Adrenal gland (tissue), 12 donors: ENCODE data around the gene DOK3. TPM values are rescaled to one million over a fixed set of nuclear protein-coding genes. Genes with fewer than 3 reads are reported as not detected.
A peak's percentile ranks its signal among the peaks of the same experiment; 100 is the strongest.

ENCODE experiments used
- DNase-seq, 7 donors: peaks; one replicate each; pipeline ENCODE4 v3.0.0-alpha.2; 2019 to 2020
- H3K27ac ChIP-seq, 5 donors: fragments of 200-600 bp; sonication (generic) in 4 of 5; 1 replicate in 3 of 5; 2 replicates in 2 of 5; pipeline versions ENCODE4 v1.5.1 to v1.8.0; 2016 to 2020; ENCODE audit warnings: mild to moderate bottlenecking in 1 of 5
- H3K27me3 ChIP-seq: fragments of 200-600 bp; 2 replicates; pipeline ENCODE4 v1.8.0; 2021
- H3K36me3 ChIP-seq, 2 donors: fragments of 200-600 bp; replicated peaks in 1 of 2; 1 replicate in 1 of 2; 2 replicates in 1 of 2; pipeline versions ENCODE4 v1.5.1 to v1.8.0; 2018 to 2022
- H3K4me1 ChIP-seq, 2 donors: fragments of 200-600 bp; replicated peaks in 1 of 2; 1 replicate in 1 of 2; 2 replicates in 1 of 2; pipeline versions ENCODE4 v1.5.1 to v1.8.0; 2018 to 2021
- H3K4me3 ChIP-seq, 4 donors: fragments of 200-600 bp; sonication (generic) in 3 of 4; one replicate each; pipeline ENCODE4 v1.5.1; 2016 to 2018
- H3K9me3 ChIP-seq, 3 donors: fragments of 200-600 bp; sonication (generic) in 1 of 3; replicated peaks in 1 of 3; 1 replicate in 2 of 3; 2 replicates in 1 of 3; pipeline versions ENCODE4 v1.5.1 to v1.8.0; 2016 to 2021
- CTCF ChIP-seq, 6 experiments: fragments of 450-650 bp in 4 of 6; fragments of 200-600 bp in 2 of 6; sonication (generic) in 1 of 6; IDR thresholded peaks; 1 replicate in 5 of 6; 2 replicates in 1 of 6; pipeline versions ENCODE4 v1.5.1 to v1.8.0; 2016 to 2021; ENCODE audit warnings: antibody characterized with exemption in 6 of 6, mild to moderate bottlenecking in 2 of 6, moderate library complexity in 1 of 6
- POLR2A ChIP-seq, 2 donors: fragments of 450-650 bp; IDR thresholded peaks; one replicate each; pipeline ENCODE4 v1.6.1; 2017; ENCODE audit warnings: antibody characterized with exemption in 2 of 2, mild to moderate bottlenecking in 2 of 2, moderate library complexity in 1 of 2
- WGBS, 4 donors: extraction: QIAGEN DNeasy Blood & Tissue Kit in 2 of 4; methylation state at CpG; one replicate each; pipeline versions ENCODE4 v1.1.5 to v1.1.7; 2013 to 2017; 5-methylcytosine and 5-hydroxymethylcytosine counted together
- intact Hi-C, 2 donors: fragments of 100-400 bp; cut with DNase I; formaldehyde crosslinking; loops; one replicate each; pipeline versions ENCODE4 v1.14.1 to v1.15.0; 2022 to 2023
- polyA plus RNA-seq, 3 donors: library from polyadenylated mRNA; stranded (reverse); fragments of 200-250 nt in 2 of 3; fragments of 350-450 nt in 1 of 3; fragmentation: Illumina TruSeq in 1 of 3; extraction: RNeasy Lipid Tissue Mini Kit (QIAGEN cat#74804) in 1 of 3; gene quantifications; one replicate each; pipeline ENCODE4 v1.2.3, GENCODE V29; 2013 to 2014
- total RNA-seq, 9 donors: library from RNA; depleted of rRNA in 4 of 9; stranded (reverse); fragments of >200 nt in 4 of 9; fragments of 120-200 nt in 1 of 9; fragmentation: NEBNext Ultra II Directional in 1 of 9; extraction: Animal tissue kit (Norgen Biotek cat#: 25700) in 1 of 9; gene quantifications; one replicate each; pipeline versions ENCODE4 v1.1.0 to v1.2.4, GENCODE V29; 2013 to 2023
- donor health status: healthy with polysubstance abuse.
- donor health status: Bipolar disorder and iron deficiency.
- donor health status: DM: yes; HTN: yes; CAD: no.
- donor health status: DM: no; HTN: no; CAD: no.
- donor health status: DM: no; HTN: no; CAD: no.
- donor health status: DM: yes; HTN: yes; CAD: no.

The DOK3 gene
- total and polyA plus RNA-seq, 12 donors: 1.5 to 49.1 (median 11.3) TPM

GRCh38 chr5:177511181-177511580, 1.6 kb upstream of the DOK3 start:
- Histone ChIP-seq H3K4me1 (peaks cover 9 to 11% of the 10 kb centered on the region in 2 donors), H3K4me3 (no peak overlapping the region), H3K36me3 (peaks cover 0 to 50% of the 10 kb centered on the region in 2 donors), H3K27ac (peak overlapping the region in 2 of 5 donors; percentile 23 to 92), H3K27me3 (no peaks in the 10 kb centered on the region), H3K9me3 (no peaks in the 10 kb centered on the region)
- intact Hi-C loops: no loop called here
- no peak for DNase-seq
- TF ChIP-seq POLR2A (IDR thresholded peaks at IDR 0.05) (no peak), CTCF (IDR thresholded peaks at IDR 0.05) (no peak)
- WGBS, 4 donors: 87 to 96% (median 92%) methylated on average over 2 to 5 of the region's 5 CpGs

GRCh38 chr5:177510567-177511053, 984 bp upstream of the DOK3 start:
- Histone ChIP-seq H3K27me3 (no peaks in the 10 kb centered on the region), H3K9me3 (no peaks in the 10 kb centered on the region), H3K36me3 (peaks cover 0 to 50% of the 10 kb centered on the region in 2 donors), H3K27ac (peak overlapping the region in 2 of 5 donors; percentile 23 to 92), H3K4me3 (no peak overlapping the region), H3K4me1 (peaks cover 3 to 5% of the 10 kb centered on the region in 2 donors)
- TF ChIP-seq POLR2A (IDR thresholded peaks at IDR 0.05) (no peak), CTCF (IDR thresholded peaks at IDR 0.05) (no peak)
- 72 to 89% (median 78%) methylated on average over 15 of the region's 15 CpGs for WGBS, 4 donors
- intact Hi-C loops: no loop called here
- peak in 2 of 7 donors; percentile 53 to 60 for DNase-seq

GRCh38 chr5:177509991-177510566, 453 bp upstream of the DOK3 start:
- DNase-seq: no peak
- Histone ChIP-seq H3K4me1 (no peaks in the 10 kb centered on the region), H3K27ac (peak overlapping the region; percentile 12 to 92 (median 24)), H3K9me3 (no peaks in the 10 kb centered on the region), H3K27me3 (no peaks in the 10 kb centered on the region), H3K4me3 (no peak overlapping the region), H3K36me3 (peaks cover 0 to 46% of the 10 kb centered on the region in 2 donors)
- 67 to 74% (median 71%) methylated on average over 11 of the region's 11 CpGs for WGBS, 4 donors
- intact Hi-C loops: no loop called here
- no peak for TF ChIP-seq CTCF (IDR thresholded peaks at IDR 0.05)
- TF ChIP-seq POLR2A (IDR thresholded peaks at IDR 0.05): no peak

- intact Hi-C loops: no loop called here
- peak overlapping the region in 1 of 4 donors; percentile 47 for H3K4me3 ChIP-seq
- 42 to 72% (median 60%) methylated on average over 2 to 8 of the region's 8 CpGs for WGBS, 4 donors
- H3K27me3 ChIP-seq: no peaks in the 10 kb centered on the region
- TF ChIP-seq CTCF (IDR thresholded peaks at IDR 0.05): no peak
- no peak for DNase-seq
- H3K4me1 ChIP-seq: no peaks in the 10 kb centered on the region
- peak overlapping the region in 4 of 5 donors; percentile 51 to 92 (median 64) for H3K27ac ChIP-seq
- peaks cover 0 to 34% of the 10 kb centered on the region in 2 donors for H3K36me3 ChIP-seq
- no peaks in the 10 kb centered on the region for H3K9me3 ChIP-seq
Observed at GRCh38 chr5:177508837-177509236, 789 bp downstream of the DOK3 start.
